GM23338 (cell line): ENCODE results near the gene PEAK3. TPM values are rescaled to one million over a fixed set of nuclear protein-coding genes. Genes with fewer than 3 reads are reported as not detected.

Source experiments
- CTCF ChIP-seq, 2 experiments: fragments of 200-600 bp in 1 of 2; sonication (generic) in 1 of 2; conservative IDR thresholded peaks; 2 replicates each; pipeline versions ENCODE4 v1.5.1 to v1.6.1; 2016 to 2017; ENCODE audit warnings: antibody characterized with exemption in 2 of 2, low read depth in 2 of 2, mild to moderate bottlenecking in 2 of 2, moderate library complexity in 1 of 2
- EZH2 ChIP-seq: fragments of 200-600 bp; sonication (generic); IDR thresholded peaks from one replicate; pipeline ENCODE4 v1.8.0; 2017; ENCODE audit warnings: antibody characterized with exemption, mild to moderate bottlenecking, low read depth; ENCODE audit not compliant: unreplicated experiment
- JUNB ChIP-seq: IDR thresholded peaks from one replicate; pipeline ENCODE4 v1.6.1; 2016; ENCODE audit warnings: antibody characterized with exemption; ENCODE audit not compliant: unreplicated experiment
- REST ChIP-seq: IDR thresholded peaks from one replicate; pipeline ENCODE4 v1.6.1; 2018; ENCODE audit warnings: antibody characterized with exemption; ENCODE audit not compliant: unreplicated experiment
- STAT1 ChIP-seq: IDR thresholded peaks from one replicate; pipeline ENCODE4 v1.6.1; 2016; ENCODE audit warnings: antibody characterized with exemption; ENCODE audit not compliant: unreplicated experiment
- ZNF462 ChIP-seq: fragments of 250-450 bp; sonication (Bioruptor Pico); IDR thresholded peaks from 2 replicates; pipeline ENCODE4 v1.5.0; 2020; ENCODE audit warnings: mild to moderate bottlenecking, moderate library complexity
- polyA plus RNA-seq: library from polyadenylated mRNA; unstranded; fragments of >200 nt; fragmentation: Nextera tagmentation; extraction: Ambion mirVana; gene quantifications from 2 replicates; pipeline ENCODE4 v1.2.1, GENCODE V29; 2016
- total RNA-seq: library from RNA; depleted of rRNA; stranded (reverse); fragments of >200 nt; shearing (Covaris generic); gene quantifications from 2 replicates; pipeline ENCODE4 v1.2.3, GENCODE V29; 2014

Gene PEAK3
- total and polyA plus RNA-seq, 2 experiments from 2014 or later = not detected

GRCh38 chr19:2274185-2274711, 7.7 kb downstream of the PEAK3 start (continued):
- TF ChIP-seq ZNF462 (CRISPR knock-in tag) = no peak
- no peak for TF ChIP-seq REST
- no peak for TF ChIP-seq CTCF (conservative IDR thresholded peaks at IDR 0.05; ENCODE audit: low read depth in 2 of 2)
- no peak for TF ChIP-seq JUNB
- no peak for TF ChIP-seq STAT1
- TF ChIP-seq EZH2 = no peak
